Kidney epithelial cell (primary cell): ENCODE results near the gene CCDC86. TPM values are rescaled to one million over a fixed set of nuclear protein-coding genes. Genes with fewer than 3 reads are reported as not detected.

Experiments
- DNase-seq: peaks from one replicate; pipeline ENCODE4 v3.0.0-alpha.2; 2010; ENCODE audit warnings: low read depth
- H3K27me3 ChIP-seq: 2 replicates; pipeline ENCODE4 v1.6.0; 2011; ENCODE audit warnings: low read length; ENCODE audit not compliant: control insufficient read depth, insufficient read depth
- H3K36me3 ChIP-seq: 2 replicates; pipeline ENCODE4 v1.5.1; 2011; ENCODE audit warnings: low read length; ENCODE audit not compliant: control insufficient read depth, insufficient read depth
- H3K4me3 ChIP-seq: 2 replicates; pipeline ENCODE4 v1.5.1; 2011; ENCODE audit warnings: low read depth, mild to moderate bottlenecking, control low read depth, low read length
- CTCF ChIP-seq: IDR thresholded peaks from 2 replicates; pipeline ENCODE4 v1.5.1; 2011; ENCODE audit warnings: mild to moderate bottlenecking, moderate library complexity, low read length, control low read depth, inconsistent platforms; ENCODE audit not compliant: insufficient read depth, poor library complexity, severe bottlenecking
- total RNA-seq: library from RNA; depleted of rRNA; stranded (reverse); fragments of >200 nt; gene quantifications from 2 replicates; pipeline ENCODE4 v1.2.3, GENCODE V29; 2015

Gene CCDC86
- total RNA-seq, 1 donor from 2014 or later = 53.6 TPM

DNA sequence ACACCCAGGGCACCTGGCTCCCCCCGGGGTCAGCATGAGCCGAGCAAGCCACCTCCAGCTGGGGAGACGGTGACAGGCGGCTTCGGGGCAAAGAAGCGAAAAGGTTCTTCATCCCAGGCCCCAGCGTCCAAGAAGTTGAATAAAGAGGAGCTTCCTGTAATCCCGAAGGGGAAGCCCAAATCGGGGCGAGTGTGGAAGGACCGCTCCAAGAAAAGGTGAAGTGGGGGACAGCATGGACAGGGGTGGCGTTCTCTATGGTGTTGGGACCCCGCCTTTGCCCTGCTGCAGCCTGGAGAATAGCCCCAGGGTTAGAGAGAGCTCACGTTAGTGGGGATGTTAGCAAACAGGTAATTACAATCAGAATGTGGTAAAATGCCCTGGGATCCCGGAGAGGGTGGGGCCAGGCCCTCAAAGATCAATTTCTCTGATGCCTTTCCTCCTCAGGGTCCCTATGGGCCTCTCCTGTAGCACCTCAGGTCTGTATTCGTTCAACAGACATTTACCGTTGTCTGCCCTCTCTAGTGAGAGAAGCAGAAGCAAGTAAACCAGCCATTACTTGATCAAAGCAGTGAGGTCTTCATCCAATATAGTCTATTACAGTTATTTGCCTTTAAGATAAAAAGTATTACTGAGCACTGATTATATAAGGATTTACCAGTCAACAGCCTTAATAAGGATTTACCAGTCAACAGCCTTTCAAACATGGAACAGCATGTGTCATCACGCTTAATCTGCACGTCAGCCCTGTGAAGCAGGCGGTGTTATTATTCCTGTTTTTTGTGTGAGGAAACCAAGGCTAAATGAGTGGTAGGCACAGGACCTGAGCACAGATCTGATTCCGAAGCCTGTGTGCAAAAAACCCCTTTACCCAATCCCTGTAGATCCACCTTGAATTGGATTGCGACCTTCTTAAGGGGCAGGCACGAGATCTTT, 1.0 kb downstream of the CCDC86 start:
- H3K27me3 ChIP-seq = no peaks in the 10 kb centered on the region
- peak overlapping the region; percentile 66 for H3K4me3 ChIP-seq
- no peaks in the 10 kb centered on the region for H3K36me3 ChIP-seq
- DNase-seq = no peak
- TF ChIP-seq CTCF = no peak

DNA sequence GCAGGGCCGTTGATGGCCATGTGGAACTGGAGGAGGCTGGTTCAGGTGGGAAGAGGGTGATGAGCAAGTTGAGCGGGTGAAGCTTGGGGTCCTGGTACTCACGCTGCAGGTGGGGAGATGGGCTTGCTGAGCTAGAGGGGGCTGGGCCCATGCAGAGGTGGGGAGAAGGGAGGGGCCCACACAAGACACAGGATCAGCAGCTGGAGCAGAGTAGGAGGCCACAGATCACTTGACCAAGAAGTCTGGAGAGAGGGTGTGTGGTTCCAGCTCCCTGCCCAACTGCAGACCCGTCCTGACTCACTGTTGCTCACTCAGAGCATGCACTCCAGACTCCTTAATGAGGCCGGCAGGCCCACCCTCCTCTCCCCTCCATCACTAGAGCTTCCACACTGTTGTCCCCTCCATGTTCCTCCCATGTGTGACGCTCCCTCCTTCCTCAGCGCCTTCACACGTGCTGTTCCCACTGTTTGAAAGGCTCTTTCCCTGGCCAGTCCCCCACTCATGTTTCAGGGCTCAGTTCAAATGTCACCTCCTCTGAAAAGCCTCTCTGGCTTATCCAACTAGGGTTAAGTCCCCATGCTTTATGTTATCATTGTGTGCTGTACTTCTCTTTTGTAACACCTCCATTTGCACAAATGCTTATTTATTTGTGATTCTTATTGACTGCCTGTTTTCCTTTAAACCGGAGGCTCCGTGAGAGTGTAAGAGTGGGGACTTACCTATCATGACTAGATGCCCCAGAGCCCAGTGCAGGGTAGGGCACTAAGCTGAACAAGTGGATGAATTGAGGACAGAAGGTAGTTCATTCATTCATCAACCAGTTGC, 2.3 kb downstream of the CCDC86 start:
- Histone ChIP-seq H3K4me3 (no peak overlapping the region), H3K36me3 (no peaks in the 10 kb centered on the region), H3K27me3 (no peaks in the 10 kb centered on the region)
- DNase-seq = no peak
- no peak for TF ChIP-seq CTCF

- Histone ChIP-seq H3K27me3 (no peaks in the 10 kb centered on the region), H3K4me3 (no peak overlapping the region), H3K36me3 (no peaks in the 10 kb centered on the region)
- no peak for DNase-seq
- no peak for TF ChIP-seq CTCF
Observed at GRCh38 chr11:60844870-60845221, 2.9 kb downstream of the CCDC86 start.

GRCh38 chr11:60845338-60845737, 3.4 kb downstream of the CCDC86 start:
- no peaks in the 10 kb centered on the region for H3K36me3 ChIP-seq
- DNase-seq = no peak
- no peaks in the 10 kb centered on the region for H3K27me3 ChIP-seq
- H3K4me3 ChIP-seq = no peak overlapping the region
- no peak for TF ChIP-seq CTCF

- TF ChIP-seq CTCF = no peak
Observed at GRCh38 chr11:60847281-60847680, 5.4 kb downstream of the CCDC86 start.

More at GRCh38 chr11:60847281-60847680, 5.4 kb downstream of the CCDC86 start:
- H3K27me3 ChIP-seq = peaks cover 3% of the 10 kb centered on the region
- DNase-seq = no peak
- peaks cover 1% of the 10 kb centered on the region for H3K36me3 ChIP-seq
- no peak overlapping the region for H3K4me3 ChIP-seq
